Measurements from ENCODE around the gene C1orf21.

Gene C1orf21

DNA sequence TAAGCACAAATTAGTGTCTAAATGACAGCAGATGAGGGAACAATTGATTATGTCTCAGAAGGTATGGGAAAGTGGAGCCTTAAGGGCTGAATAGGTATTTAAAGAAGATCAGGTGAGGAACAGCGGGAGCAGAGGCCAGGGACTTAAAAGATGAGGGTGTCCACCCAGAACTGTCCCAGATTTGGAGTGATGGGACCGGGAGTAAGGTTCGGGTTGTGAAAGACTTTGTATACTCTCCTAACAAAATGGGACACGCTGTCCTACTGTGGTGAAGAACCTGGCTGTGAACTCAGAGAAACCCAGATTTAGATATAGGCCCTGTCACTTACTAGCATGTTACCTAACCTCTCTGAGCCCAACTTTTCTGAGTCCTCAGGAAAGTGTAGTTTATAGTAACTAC is 140.6 kb downstream of the C1orf21 start:
- TF ChIP-seq, protein P1, sequence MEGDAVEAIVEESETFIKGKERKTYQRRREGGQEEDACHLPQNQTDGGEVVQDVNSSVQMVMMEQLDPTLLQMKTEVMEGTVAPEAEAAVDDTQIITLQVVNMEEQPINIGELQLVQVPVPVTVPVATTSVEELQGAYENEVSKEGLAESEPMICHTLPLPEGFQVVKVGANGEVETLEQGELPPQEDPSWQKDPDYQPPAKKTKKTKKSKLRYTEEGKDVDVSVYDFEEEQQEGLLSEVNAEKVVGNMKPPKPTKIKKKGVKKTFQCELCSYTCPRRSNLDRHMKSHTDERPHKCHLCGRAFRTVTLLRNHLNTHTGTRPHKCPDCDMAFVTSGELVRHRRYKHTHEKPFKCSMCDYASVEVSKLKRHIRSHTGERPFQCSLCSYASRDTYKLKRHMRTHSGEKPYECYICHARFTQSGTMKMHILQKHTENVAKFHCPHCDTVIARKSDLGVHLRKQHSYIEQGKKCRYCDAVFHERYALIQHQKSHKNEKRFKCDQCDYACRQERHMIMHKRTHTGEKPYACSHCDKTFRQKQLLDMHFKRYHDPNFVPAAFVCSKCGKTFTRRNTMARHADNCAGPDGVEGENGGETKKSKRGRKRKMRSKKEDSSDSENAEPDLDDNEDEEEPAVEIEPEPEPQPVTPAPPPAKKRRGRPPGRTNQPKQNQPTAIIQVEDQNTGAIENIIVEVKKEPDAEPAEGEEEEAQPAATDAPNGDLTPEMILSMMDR (IDR thresholded peaks at IDR 0.05), result no peak

DNA sequence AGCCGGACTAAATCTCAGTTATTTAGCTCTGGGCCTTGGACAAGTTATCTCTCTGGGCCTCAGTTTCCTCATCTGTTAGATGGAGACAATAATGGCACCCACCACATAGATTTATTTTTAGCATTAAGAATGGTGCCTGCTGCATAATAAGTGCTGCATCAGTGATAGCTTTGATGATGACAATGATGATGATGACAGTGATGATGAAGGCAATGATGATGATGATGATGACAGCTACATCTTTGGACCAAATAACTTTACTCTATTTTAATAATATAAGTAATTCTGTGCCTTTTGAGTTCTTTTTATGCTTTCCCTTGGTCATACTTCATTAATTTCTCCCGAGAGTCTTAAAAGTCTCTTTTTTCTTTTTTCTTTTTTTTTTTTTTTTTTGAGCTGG is 143.4 kb downstream of the C1orf21 start:
- TF ChIP-seq, protein P1 (IDR thresholded peaks at IDR 0.05), result no peak

DNA sequence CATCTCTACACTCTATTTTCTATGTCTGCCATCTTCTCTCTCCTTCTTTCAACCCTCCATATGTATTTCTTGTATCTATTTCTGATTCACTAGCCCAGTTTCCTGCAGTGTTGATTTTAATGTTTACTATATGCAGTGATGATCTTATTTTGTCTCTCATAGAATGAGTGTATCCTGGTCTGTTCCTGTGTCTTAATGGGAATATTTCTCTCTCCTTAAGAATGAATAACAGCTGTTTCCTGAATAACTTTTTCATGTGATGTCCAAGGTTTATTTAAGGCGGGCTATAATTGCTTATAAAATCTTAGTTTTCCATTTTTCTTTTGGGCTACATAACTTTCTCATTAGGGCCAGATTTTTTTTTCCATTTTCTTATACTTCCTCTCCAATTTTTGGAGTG is 144.5 kb downstream of the C1orf21 start:
- TF ChIP-seq, protein P1 (IDR thresholded peaks at IDR 0.05), result no peak

DNA sequence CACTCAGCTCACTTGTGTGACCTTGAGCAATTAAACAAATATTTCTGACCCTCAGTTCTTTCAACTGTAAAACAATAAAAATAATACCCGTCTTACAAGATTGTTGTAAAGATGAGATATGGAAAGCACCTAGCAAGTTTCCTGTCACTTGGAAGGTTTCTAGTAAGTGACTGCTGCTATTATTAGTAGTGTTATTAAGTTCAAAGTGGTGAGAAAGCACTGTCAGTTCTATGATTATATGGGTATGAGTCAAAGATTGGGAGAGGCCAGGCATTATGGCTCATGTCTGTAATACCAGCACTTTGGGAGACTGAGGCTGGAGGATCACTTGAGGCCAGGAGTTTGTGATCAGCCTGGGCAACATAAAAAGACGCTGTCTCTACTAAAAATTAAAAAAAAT is 145.4 kb downstream of the C1orf21 start:
- TF ChIP-seq, protein P1 (IDR thresholded peaks at IDR 0.05), result no peak

DNA sequence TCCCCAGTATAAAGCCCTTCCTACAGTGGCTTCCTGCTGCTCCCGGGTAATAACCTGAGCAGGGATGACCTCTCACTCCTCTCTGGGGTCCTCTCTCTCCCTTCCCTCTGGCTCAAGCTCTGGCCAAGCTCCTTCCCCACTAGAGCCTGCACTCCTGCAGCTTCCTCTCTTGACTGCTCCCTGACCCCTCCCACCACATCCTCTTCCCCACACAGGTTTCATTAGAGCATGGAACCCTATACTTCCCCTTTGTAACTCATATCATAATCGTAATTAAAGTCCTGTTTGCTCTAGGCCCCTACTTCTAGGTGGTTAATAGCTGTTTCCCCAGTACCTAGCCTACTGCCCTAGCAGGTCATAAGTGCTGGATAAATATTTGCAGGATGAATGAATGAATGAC is 146.2 kb downstream of the C1orf21 start:
- TF ChIP-seq, protein P1 (IDR thresholded peaks at IDR 0.05), result no peak

DNA sequence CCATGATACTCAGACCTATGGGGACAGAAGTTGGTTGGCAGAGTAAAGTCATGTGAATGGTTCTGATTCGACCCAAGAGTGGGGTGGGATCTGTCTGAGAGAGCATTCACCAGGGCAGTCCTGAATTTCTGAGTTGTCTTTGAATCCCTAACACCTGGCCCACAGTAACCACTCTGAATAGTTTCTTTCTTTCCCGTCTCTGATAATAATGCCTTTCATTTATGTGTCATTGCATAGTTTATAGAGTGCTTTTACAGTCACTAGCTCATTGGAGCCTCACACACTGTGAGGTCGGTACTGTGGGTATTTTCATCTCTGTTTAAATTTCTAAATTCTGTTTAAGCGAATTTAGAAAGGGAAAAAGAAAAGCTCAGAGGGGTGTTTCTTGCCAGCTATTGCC is 147.1 kb downstream of the C1orf21 start:
- TF ChIP-seq, protein P1 (IDR thresholded peaks at IDR 0.05), result no peak

DNA sequence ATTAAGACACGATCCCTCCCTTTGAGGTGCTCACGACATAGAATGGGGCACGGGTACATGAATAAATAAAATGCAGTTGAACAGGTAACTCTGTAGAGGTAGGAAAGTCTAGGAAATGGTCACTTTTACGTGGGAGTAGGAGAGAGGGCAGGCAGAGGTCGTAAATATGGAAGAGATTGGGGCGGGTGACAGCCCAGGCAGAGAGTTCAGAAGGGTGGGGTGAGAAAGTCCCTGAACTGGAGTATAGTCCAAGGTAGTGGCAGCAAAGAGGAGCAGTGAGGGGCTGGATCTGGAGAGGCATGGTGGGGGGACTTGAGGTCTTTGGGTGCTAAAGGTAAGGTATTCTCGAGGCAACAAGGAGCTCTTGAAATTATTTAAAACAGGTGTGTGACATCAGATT is 147.9 kb downstream of the C1orf21 start:
- TF ChIP-seq, protein P1 (IDR thresholded peaks at IDR 0.05), result no peak
